Stimulated activated CD4-positive, alpha-beta T cell treated with anti-CD3 and anti-CD28 coated beads, TNF-alpha, amount 100 ng/mL, for 24 hours (primary cell): Measurements from ENCODE around the gene EFNA5.
"Not testable (repeated sequence)": the region's sequence is repeated elsewhere in the genome, so short reads cannot be mapped to it uniquely, and the experiment has no call there.

Experiments used
- DNase-seq, 3 experiments: peaks; one replicate each; pipeline ENCODE4 v3.0.0-alpha.2; 2020; ENCODE audit warnings: low read depth in 3 of 3

The EFNA5 gene

GRCh38 chr5:107368615-107369014 lies 302.1 kb downstream of the EFNA5 start:
- DNase-seq: no peak

- no peak for DNase-seq
Observed at GRCh38 chr5:107367939-107368338, 302.8 kb downstream of the EFNA5 start.

DNA sequence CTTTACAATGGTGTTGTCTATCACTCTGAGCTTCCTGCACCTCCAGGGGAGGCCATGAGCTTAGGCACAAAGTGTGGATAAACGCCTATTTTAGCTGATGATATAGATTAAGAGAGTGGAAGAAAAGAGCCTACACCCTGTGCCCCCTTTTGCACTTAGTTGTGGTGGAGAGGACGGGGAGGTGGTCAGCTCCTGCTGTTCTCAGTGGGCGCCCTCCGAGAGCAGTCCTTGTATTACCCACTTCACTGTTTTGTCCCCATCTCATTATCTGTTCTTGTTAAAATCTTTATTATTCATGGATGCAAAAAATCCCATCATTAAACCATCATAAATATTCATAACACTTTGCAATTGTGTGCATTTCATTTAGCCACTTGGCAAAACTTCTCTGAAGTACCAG lies 303.3 kb downstream of the EFNA5 start:
- no peak for DNase-seq

DNA sequence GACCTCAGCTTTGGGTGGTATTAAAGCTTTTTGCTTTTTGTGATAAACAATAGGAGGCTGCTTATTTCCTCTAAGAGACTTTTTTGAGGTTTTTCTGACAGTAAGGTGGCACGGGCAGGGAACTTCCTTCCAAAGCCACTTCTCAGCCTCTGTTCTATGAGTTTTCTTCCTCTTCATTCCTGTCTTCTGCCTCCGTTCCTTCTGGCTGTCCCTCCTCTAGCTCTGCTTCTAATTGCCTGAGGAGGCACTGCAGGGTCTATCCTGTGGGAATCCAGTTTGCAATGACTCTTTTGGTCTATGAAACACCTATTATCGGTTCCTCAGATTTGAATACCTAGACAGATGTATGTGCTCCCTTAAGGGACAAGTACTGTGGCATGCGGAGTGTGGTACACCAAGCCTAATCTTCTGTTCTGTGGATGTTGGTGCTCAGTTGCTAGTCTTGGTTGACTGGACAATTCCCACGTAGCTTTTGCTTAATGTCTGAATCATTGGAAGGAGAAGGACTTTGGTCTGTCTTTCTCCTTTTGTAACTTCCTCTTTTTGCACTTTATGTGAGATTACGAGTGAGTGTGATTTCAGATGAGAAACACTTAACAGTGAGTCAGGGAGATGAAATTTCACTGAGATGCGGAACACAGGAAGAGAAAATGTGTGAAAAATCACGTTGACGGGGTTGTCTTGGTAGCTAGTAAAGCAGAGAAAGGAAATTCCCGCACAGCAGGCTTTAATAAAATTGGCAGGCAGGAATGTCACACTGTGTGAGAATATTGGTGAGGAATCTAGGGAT lies 305.2 kb downstream of the EFNA5 start:
- no peak for DNase-seq

- no peak for DNase-seq
Observed at GRCh38 chr5:107364443-107365319, 306.1 kb downstream of the EFNA5 start.

GRCh38 chr5:107363768-107364167 lies 307.0 kb downstream of the EFNA5 start:
- DNase-seq: no peak

- DNase-seq: no peak
Observed at GRCh38 chr5:107361945-107362344, 308.8 kb downstream of the EFNA5 start.

DNA sequence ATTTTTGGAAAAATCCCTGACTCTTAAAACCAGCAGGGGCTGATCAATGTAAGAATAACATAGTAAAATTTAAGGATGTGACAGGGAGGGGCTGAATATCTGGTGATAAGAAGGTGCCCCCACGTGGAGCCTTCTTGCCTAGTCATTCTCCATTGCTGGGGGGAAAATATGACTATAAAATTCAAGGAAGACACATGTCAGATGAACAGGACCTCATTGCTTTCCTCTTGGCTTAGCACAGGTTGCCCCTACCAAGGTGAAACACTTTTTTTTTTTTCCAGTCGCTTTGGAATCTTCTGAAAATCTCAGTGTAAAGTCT lies 310.9 kb downstream of the EFNA5 start:
- no peak for DNase-seq

DNA sequence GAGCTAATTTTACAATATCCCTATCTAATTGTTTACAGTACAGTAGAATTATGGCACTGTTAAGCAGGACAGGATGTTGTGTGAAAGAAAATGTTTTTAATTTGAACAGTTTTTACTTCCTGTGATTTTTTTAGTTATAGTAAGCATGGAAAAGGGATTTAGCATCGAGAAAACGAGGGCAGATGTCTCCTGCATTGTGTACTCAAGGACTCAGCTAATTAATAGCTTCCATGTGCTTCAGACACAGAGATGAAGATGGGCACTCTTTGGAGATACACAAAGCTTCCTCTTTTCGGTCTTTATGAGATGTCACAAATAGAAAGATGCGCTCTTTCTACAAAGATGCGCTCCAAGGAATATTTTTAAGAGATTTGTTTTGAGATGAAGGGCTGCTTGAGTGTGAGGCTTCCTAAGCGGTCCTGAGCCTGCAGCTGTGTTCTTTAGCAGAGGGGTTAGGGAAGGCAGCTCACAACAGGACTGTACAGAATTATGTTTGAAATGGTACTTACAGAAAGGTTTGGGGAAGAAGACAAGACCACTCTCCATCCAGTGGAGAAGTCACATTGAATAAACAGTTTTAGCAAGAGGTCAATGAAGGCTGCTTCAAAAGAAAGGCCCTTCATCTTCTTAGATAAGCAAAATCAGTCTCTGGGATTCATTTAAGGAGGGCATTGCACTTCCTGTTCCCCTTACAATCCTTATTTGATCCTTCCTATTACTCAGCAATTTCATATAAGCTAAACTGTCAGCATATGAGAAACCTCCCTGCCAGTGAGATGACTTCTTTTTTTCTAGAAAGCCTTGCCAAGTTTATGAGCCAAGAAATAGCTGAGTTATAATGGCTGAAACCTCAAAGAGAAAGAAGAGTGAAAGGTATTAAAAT lies 311.5 kb downstream of the EFNA5 start:
- DNase-seq: no peak

- DNase-seq: no peak
Observed at GRCh38 chr5:107356891-107357290, 313.8 kb downstream of the EFNA5 start.

DNA sequence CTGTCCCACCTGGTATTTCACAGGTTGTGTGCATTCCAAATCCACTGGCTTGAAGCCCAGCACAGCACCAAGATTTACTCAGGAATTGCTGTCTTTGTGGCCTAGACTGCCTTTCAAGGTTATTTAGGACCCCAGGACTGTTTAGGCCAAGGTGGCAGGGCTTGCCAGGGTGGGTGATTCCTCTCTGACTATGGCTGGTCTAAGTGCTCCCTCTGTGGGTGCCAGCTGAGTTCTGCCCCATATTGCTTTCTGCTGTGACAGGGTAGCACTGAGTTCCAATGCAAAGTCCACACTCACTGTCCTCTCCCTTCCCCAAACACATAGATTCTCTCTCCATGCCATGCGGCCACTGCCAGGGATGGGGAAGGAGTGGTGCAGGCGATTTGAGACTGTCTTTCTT lies 318.2 kb downstream of the EFNA5 start:
- no peak for DNase-seq

- not testable (repeated sequence) for DNase-seq
Observed at GRCh38 chr5:107346580-107346979, 324.2 kb downstream of the EFNA5 start.

DNA sequence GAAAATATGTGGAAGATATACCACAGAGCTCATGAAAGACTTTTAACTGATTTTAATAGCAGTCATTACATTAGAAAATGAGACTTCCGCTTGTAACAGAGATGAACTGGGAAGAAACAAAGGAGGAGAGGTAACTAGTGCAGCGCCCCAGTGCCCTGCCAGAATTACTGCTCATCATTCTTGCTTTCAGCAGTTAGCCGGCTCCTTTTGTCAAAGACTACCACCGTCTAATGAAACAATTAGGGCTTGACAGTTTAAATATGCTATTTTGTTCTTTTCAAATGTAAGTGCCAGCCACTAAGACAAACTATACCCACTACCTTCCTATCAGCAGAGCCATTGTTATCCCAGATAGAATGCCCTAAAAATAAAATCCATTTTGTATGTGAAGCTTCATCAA lies 328.4 kb downstream of the EFNA5 start:
- DNase-seq: no peak

DNA sequence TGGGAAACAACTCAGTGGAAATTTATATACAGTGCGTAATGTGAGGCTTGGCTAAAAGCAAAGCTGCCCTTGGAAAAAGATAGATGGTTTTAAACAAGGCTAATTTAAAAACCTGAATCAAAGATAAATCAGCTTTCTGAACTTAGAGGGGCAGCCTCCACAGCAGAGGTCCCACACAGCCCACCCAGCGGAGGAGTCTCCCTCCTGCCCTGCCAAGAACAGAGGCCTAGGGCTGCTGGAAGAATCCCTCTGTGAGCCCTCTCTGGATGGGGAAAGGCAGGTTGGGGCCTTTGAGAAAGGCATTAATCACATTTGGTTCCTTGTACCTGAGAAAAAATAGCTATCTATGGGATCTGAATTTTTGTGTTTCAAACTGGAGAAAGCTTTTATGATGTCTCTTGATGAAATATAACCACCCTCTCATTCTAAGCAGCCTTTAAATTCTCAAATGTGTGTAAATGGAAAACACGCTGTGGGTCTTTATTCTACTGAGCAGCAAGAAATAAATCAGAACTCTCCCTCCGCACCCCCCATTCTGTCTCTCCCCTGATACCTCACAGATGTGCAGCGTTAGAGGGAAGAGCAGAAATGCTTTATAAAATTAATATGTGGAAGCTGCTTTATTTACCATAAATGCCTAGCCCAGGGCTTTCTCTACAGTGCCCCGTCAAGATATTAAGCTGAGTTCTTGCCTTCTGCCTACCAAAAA lies 329.2 kb downstream of the EFNA5 start:
- DNase-seq: no peak

GRCh38 chr5:107340631-107341030 lies 330.1 kb downstream of the EFNA5 start:
- DNase-seq: no peak

DNA sequence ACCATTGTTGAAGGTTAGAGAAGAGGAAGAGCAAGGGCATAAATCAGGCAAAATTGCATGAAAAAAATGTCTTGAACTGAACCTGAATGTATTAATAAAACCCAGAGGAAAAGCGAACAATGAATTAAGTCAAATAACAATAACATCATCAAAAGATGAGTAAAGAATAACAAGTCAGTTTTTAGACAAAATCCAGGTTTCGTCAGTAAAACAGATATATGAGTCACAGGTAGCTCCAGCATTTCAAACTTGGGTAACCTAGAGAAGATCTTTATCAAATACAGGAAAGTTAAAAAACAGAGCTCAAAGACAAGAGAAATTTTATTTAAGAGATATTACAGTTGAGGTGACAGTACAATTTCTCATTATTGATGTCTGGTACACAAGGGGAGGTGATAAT lies 332.4 kb downstream of the EFNA5 start:
- no peak for DNase-seq

- DNase-seq: no peak
Observed at GRCh38 chr5:107337281-107337680, 333.5 kb downstream of the EFNA5 start.

- DNase-seq: no peak
Observed at GRCh38 chr5:107331882-107332281, 338.9 kb downstream of the EFNA5 start.

DNA sequence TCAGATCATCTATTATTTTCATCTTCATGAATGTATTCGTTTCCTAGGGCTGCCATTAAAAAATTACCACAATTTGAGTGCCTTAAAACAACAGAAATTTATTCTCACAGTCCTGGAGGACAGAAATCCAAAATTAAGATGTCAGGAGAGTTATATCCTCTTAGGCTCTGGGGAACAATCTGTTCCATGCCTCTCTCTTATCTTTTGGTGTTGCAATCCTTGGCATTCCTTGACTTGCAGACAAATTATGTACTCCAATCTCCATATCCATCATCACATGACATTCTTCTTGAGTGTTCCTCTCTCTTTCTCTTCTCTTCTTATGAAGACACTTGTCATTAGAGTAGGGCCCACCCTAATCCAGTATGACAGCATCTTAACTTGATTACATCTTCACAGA lies 339.4 kb downstream of the EFNA5 start:
- DNase-seq: no peak

- DNase-seq: no peak
Observed at GRCh38 chr5:107330903-107331302, 339.8 kb downstream of the EFNA5 start.

DNA sequence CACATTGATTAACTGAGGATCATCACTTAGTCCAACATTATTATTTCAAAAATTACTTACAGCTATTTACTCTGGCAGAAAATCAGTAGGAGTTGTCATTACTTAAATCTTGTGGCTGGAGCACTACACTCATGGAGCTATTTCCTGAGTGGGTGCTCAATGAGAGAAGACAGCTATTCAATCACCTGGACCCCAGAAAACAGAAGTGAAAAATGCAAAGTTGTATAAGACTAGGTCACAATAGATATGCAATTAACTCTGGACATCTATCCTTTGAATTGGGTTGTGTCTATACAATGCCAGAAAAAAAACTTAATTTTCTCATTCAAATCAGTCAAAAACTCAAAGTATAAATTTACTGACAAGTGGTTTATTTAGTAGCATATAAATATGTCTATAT lies 340.9 kb downstream of the EFNA5 start:
- no peak for DNase-seq
